Effector memory CD4-positive, alpha-beta T cell (primary cell): ENCODE data around the gene POLE3.
"Not testable (repeated sequence)": the region's sequence is repeated elsewhere in the genome, so short reads cannot be mapped to it uniquely, and the experiment has no call there.

Source experiments
- DNase-seq, 3 donors: peaks; one replicate each; pipeline ENCODE4 v3.0.0-alpha.2; 2020
- H3K27ac ChIP-seq: 2 replicates; pipeline ENCODE4 v1.7.0; 2013; ENCODE audit warnings: mild to moderate bottlenecking, low read length, moderate library complexity; ENCODE audit not compliant: insufficient read depth, poor library complexity, severe bottlenecking
- H3K27me3 ChIP-seq: replicated peaks from 2 replicates; pipeline ENCODE4 v1.7.0; 2013; ENCODE audit warnings: mild to moderate bottlenecking, low read length; ENCODE audit not compliant: insufficient read depth, control insufficient read depth, poor library complexity, severe bottlenecking
- H3K36me3 ChIP-seq: 2 replicates; pipeline ENCODE4 v1.7.0; 2013; ENCODE audit warnings: mild to moderate bottlenecking, low read length, moderate library complexity; ENCODE audit not compliant: control insufficient read depth, insufficient read depth
- H3K4me1 ChIP-seq: 2 replicates; pipeline ENCODE4 v1.7.0; 2013; ENCODE audit warnings: low read length, mild to moderate bottlenecking; ENCODE audit not compliant: control insufficient read depth, insufficient read depth, poor library complexity, severe bottlenecking
- H3K4me3 ChIP-seq: 2 replicates; pipeline ENCODE4 v1.7.0; 2013; ENCODE audit warnings: low read length, low read depth, mild to moderate bottlenecking; ENCODE audit not compliant: insufficient read depth, poor library complexity, severe bottlenecking
- H3K9me3 ChIP-seq: 2 replicates; pipeline ENCODE4 v1.7.0; 2013; ENCODE audit warnings: mild to moderate bottlenecking, low read length, moderate library complexity; ENCODE audit not compliant: control insufficient read depth

Gene POLE3

GRCh38 chr9:113368982-113369854, 41.3 kb downstream of the POLE3 start:
- H3K9me3 ChIP-seq, result no peaks in the 10 kb centered on the region

GRCh38 chr9:113368348-113368981, 42.0 kb downstream of the POLE3 start:
- Histone ChIP-seq H3K27me3 (no peaks in the 10 kb centered on the region), H3K9me3 (no peaks in the 10 kb centered on the region), H3K36me3 (peaks cover 7% of the 10 kb centered on the region), H3K4me3 (no peak overlapping the region), H3K4me1 (no peaks in the 10 kb centered on the region), H3K27ac (no peak overlapping the region)
- no peak for DNase-seq

More at GRCh38 chr9:113368982-113369854, 41.3 kb downstream of the POLE3 start:
- no peaks in the 10 kb centered on the region for H3K27me3 ChIP-seq
- H3K4me3 ChIP-seq, result no peak overlapping the region
- H3K36me3 ChIP-seq, result peaks cover 13% of the 10 kb centered on the region
- no peak for DNase-seq
- H3K4me1 ChIP-seq, result no peaks in the 10 kb centered on the region
- no peak overlapping the region for H3K27ac ChIP-seq

- not testable (repeated sequence) for H3K27ac ChIP-seq, H3K27me3 ChIP-seq, H3K4me3 ChIP-seq, H3K4me1 ChIP-seq, H3K36me3 ChIP-seq, DNase-seq, H3K9me3 ChIP-seq
Observed at GRCh38 chr9:113365652-113366051, 44.8 kb downstream of the POLE3 start.

GRCh38 chr9:113364951-113365350, 45.5 kb downstream of the POLE3 start:
- no peak overlapping the region for H3K27ac ChIP-seq
- H3K4me3 ChIP-seq, result no peak overlapping the region
- no peak for DNase-seq
- H3K4me1 ChIP-seq, result no peaks in the 10 kb centered on the region
- no peaks in the 10 kb centered on the region for H3K27me3 ChIP-seq
- no peaks in the 10 kb centered on the region for H3K9me3 ChIP-seq
- no peaks in the 10 kb centered on the region for H3K36me3 ChIP-seq

GRCh38 chr9:113363336-113363735, 47.1 kb downstream of the POLE3 start:
- Histone ChIP-seq H3K4me1 (no peaks in the 10 kb centered on the region), H3K36me3 (no peaks in the 10 kb centered on the region), H3K27me3 (no peaks in the 10 kb centered on the region), H3K4me3 (no peak overlapping the region), H3K9me3 (no peaks in the 10 kb centered on the region), H3K27ac (no peak overlapping the region)
- DNase-seq, result no peak

- Histone ChIP-seq H3K9me3 (no peaks in the 10 kb centered on the region), H3K4me1 (no peaks in the 10 kb centered on the region), H3K27me3 (no peaks in the 10 kb centered on the region), H3K4me3 (no peak overlapping the region), H3K36me3 (no peaks in the 10 kb centered on the region), H3K27ac (no peak overlapping the region)
- no peak for DNase-seq
Observed at GRCh38 chr9:113361304-113362018, 49.0 kb downstream of the POLE3 start.

- no peak overlapping the region for H3K27ac ChIP-seq
- H3K4me3 ChIP-seq, result no peak overlapping the region
- H3K4me1 ChIP-seq, result no peaks in the 10 kb centered on the region
Observed at GRCh38 chr9:113360242-113360842, 50.1 kb downstream of the POLE3 start.

GRCh38 chr9:113359385-113359784, 51.1 kb downstream of the POLE3 start:
- Histone ChIP-seq H3K4me3 (no peak overlapping the region), H3K36me3 (no peaks in the 10 kb centered on the region), H3K27ac (no peak overlapping the region), H3K27me3 (no peaks in the 10 kb centered on the region), H3K4me1 (no peaks in the 10 kb centered on the region), H3K9me3 (no peaks in the 10 kb centered on the region)
- no peak for DNase-seq

More at GRCh38 chr9:113360242-113360842, 50.1 kb downstream of the POLE3 start:
- Histone ChIP-seq H3K27me3 (no peaks in the 10 kb centered on the region), H3K36me3 (no peaks in the 10 kb centered on the region), H3K9me3 (no peaks in the 10 kb centered on the region)
- no peak for DNase-seq
